HG03139 (cell line): ENCODE results near the gene ADAT3.
"Not testable (repeated sequence)": the region's sequence is repeated elsewhere in the genome, so short reads cannot be mapped to it uniquely, and the experiment has no call there.

Experiments
- ATAC-seq: cut with Tn5 transposase; IDR thresholded peaks from one replicate; pipeline ENCODE4 v1.9.1; 2021; ENCODE audit not compliant: unreplicated experiment

ADAT3 gene

GRCh38 chr19:1882786-1883692, 22.2 kb upstream of the ADAT3 start:
- ATAC-seq, result no peak

- no peak for ATAC-seq
Measured at GRCh38 chr19:1883784-1884183, 21.4 kb upstream of the ADAT3 start.

- ATAC-seq, result no peak
Measured at GRCh38 chr19:1884291-1884718, 20.9 kb upstream of the ADAT3 start.

GRCh38 chr19:1884719-1885334, 20.4 kb upstream of the ADAT3 start:
- peak; percentile 13 for ATAC-seq

- peak; percentile 81 for ATAC-seq
Measured at GRCh38 chr19:1885398-1886119, 19.6 kb upstream of the ADAT3 start, which contains the start of gene ABHD17A. ABHD17A (minus strand) TSS chr19:1885496; CDS start chr19:1881566, 3,930 bp downstream.

- not testable (repeated sequence) for ATAC-seq
Measured at GRCh38 chr19:1886360-1886759, 18.8 kb upstream of the ADAT3 start.

GRCh38 chr19:1888385-1888784, 16.8 kb upstream of the ADAT3 start:
- no peak for ATAC-seq

GRCh38 chr19:1889907-1890306, 15.3 kb upstream of the ADAT3 start:
- no peak for ATAC-seq

GRCh38 chr19:1893791-1894190, 11.4 kb upstream of the ADAT3 start:
- ATAC-seq, result no peak

GRCh38 chr19:1896508-1896907, 8.7 kb upstream of the ADAT3 start:
- ATAC-seq, result no peak

GRCh38 chr19:1901940-1902404, 3.2 kb upstream of the ADAT3 start:
- ATAC-seq, result no peak

GRCh38 chr19:1902923-1903322, 2.3 kb upstream of the ADAT3 start:
- ATAC-seq, result no peak

- ATAC-seq, result peak; percentile 6
Measured at GRCh38 chr19:1904860-1905109, 414 bp upstream of the ADAT3 start.

GRCh38 chr19:1905863-1906375, 720 bp downstream of the ADAT3 start:
- no peak for ATAC-seq

- no peak for ATAC-seq
Measured at GRCh38 chr19:1906985-1907562, 1.9 kb downstream of the ADAT3 start.

- no peak for ATAC-seq
Measured at GRCh38 chr19:1907563-1908363, 2.6 kb downstream of the ADAT3 start.

- no peak for ATAC-seq
Measured at GRCh38 chr19:1908364-1908678, 3.1 kb downstream of the ADAT3 start.

- no peak for ATAC-seq
Measured at GRCh38 chr19:1909761-1910080, 4.5 kb downstream of the ADAT3 start.

- ATAC-seq, result no peak
Measured at GRCh38 chr19:1910177-1910576, 5.0 kb downstream of the ADAT3 start.

- no peak for ATAC-seq
Measured at GRCh38 chr19:1911098-1911497, 5.9 kb downstream of the ADAT3 start.

GRCh38 chr19:1911995-1912394, 6.8 kb downstream of the ADAT3 start:
- ATAC-seq, result no peak
